ENCODE data around the gene PAQR5. TPM values are rescaled to one million over a fixed set of nuclear protein-coding genes. Genes with fewer than 3 reads are reported as not detected.

PAQR5 gene
- total RNA-seq, 1 experiment from 2014 or later = 3.4 TPM

DNA sequence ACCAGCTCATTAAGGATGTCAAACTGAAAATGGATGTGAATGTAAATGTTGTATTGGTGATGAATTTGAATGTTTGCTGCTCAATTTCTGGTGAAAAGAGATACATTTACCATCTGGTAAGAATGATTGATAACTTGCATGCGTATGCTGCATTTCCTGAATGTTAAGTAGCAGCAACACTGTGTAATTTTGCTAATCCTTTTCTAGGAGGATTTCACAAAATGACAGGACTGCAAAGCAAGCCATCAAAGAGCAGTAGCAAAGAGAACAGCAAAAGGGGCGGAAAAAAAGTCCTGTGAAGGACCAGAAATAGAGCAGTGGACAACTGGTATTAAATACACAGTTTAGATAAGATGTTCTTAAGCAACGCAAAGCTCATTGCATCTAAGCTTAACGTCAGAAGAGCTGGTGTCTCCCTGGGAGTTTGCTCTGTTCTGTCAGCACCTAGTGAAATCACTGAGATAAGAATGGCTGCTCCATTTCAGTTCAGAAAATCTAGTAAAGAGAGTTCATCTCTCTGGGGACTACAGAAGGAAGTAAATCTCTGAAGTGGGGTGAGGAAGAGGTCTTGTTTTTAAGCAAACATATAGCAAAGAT, 23.5 kb upstream of the PAQR5 start:
- Mint-ChIP-seq H3K27ac (ENCODE audit: unreplicated experiment) (no peak overlapping the region), H3K36me3 (ENCODE audit: insufficient read depth, unreplicated experiment) (no peaks in the 10 kb centered on the region), H3K4me3 (ENCODE audit: unreplicated experiment) (no peak overlapping the region), H3K27me3 (ENCODE audit: insufficient read depth, unreplicated experiment) (no peaks in the 10 kb centered on the region), H3K4me1 (ENCODE audit: low read depth, unreplicated experiment) (peaks cover 26% of the 10 kb centered on the region), H3K9me3 (ENCODE audit: unreplicated experiment) (no peaks in the 10 kb centered on the region)
- no TSS peak for BruUV-seq (replicated peaks)
- DNase-seq = no peak
- CTCF ChIA-PET = no interaction called here
- no peak for TF ChIP-seq CTCF (IDR thresholded peaks at IDR 0.05; ENCODE audit: insufficient read depth in 1 of 2, low read depth in 1 of 2, low read length in 1 of 2, severe bottlenecking in 1 of 2, unreplicated experiment in 1 of 2)
- Histone ChIP-seq H3K36me3 (ENCODE audit: control insufficient read depth, insufficient read depth, low read length) (no peaks in the 10 kb centered on the region), H3K9me3 (no peaks in the 10 kb centered on the region), H3K4me3 (ENCODE audit: low read depth, low read length) (no peak overlapping the region), H3K27me3 (replicated peaks; ENCODE audit: control insufficient read depth, insufficient read depth, low read length) (no peaks in the 10 kb centered on the region), H3K4me1 (peaks cover 11% of the 10 kb centered on the region; the same call in 1 of the 2 replicates)
- intact Hi-C loops (cut with micrococcal nuclease; ENCODE audit: unreplicated experiment) = no loop called here
- POLR2A ChIA-PET = no interaction called here

DNA sequence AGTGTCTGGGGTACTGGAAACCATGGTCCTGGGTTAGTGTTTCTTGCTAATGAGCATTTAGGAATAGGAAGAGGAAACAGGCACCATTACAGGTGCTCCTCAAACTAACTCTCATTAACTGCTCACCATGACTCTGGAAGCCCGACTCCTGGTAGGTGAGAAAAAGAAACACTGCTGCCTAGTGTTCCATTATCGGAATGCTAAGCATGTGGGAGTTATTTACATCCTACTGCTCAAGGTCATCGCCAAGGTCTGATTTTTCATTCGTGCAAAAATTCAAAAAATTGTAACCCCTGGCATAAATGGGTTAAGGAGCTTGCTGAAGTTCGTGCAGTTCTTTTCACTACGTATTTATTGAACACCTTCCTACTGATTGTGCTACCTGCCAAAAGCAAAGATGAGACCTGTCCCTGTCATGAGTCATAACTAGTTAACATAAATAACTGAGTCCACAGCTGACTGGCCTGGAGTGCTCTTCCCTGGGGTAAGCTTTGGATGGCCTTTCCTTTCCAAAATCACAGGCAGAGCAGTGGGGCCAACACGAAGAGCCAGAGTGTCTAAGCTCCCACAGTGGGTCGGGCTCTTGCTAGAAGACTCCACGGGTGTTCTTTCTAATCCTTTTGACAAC, 22.7 kb upstream of the PAQR5 start:
- POLR2A ChIA-PET = no interaction called here
- no peaks in the 10 kb centered on the region for H3K9me3 ChIP-seq
- no peaks in the 10 kb centered on the region for H3K36me3 Mint-ChIP-seq (ENCODE audit: insufficient read depth, unreplicated experiment)
- H3K4me3 Mint-ChIP-seq (ENCODE audit: unreplicated experiment) = no peak overlapping the region
- no peaks in the 10 kb centered on the region for H3K36me3 ChIP-seq (ENCODE audit: control insufficient read depth, insufficient read depth, low read length)
- intact Hi-C loops (cut with micrococcal nuclease; ENCODE audit: unreplicated experiment) = no loop called here
- H3K4me1 Mint-ChIP-seq (ENCODE audit: low read depth, unreplicated experiment) = peaks cover 26% of the 10 kb centered on the region
- no peak overlapping the region for H3K27ac Mint-ChIP-seq (ENCODE audit: unreplicated experiment)
- H3K27me3 ChIP-seq (replicated peaks; ENCODE audit: control insufficient read depth, insufficient read depth, low read length) = no peaks in the 10 kb centered on the region
- CTCF ChIA-PET = no interaction called here
- H3K4me3 ChIP-seq (ENCODE audit: low read depth, low read length) = no peak overlapping the region
- H3K27me3 Mint-ChIP-seq (ENCODE audit: insufficient read depth, unreplicated experiment) = no peaks in the 10 kb centered on the region
- no peak for TF ChIP-seq CTCF (IDR thresholded peaks at IDR 0.05; ENCODE audit: insufficient read depth in 1 of 2, low read depth in 1 of 2, low read length in 1 of 2, severe bottlenecking in 1 of 2, unreplicated experiment in 1 of 2)
- no peak for DNase-seq
- H3K4me1 ChIP-seq = peaks cover 11% of the 10 kb centered on the region; the same call in 1 of the 2 replicates
- no TSS peak for BruUV-seq (replicated peaks)
- no peaks in the 10 kb centered on the region for H3K9me3 Mint-ChIP-seq (ENCODE audit: unreplicated experiment)

DNA sequence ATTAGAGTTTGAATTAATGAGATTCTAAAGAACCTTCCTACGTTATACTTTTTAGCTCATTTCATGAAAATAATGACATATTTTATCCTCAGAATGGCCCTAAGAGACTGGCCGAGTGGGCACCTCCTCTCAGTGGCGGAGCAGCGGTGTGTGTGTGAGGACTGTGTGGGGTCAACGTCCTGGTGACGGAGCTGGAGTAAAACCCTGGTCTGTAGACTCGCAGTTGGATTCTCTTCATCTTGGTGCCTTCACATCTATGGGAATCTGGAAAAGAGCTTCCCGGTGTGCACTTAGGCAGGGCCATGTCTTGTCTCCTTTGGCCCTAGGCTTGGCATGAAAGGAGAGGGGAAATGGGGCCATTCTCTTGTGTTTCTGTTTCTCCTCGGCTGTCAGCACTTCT, 21.4 kb upstream of the PAQR5 start:
- intact Hi-C loops (cut with micrococcal nuclease; ENCODE audit: unreplicated experiment) = no loop called here
- CTCF ChIA-PET = no interaction called here
- Mint-ChIP-seq H3K4me3 (ENCODE audit: unreplicated experiment) (no peak overlapping the region), H3K4me1 (ENCODE audit: low read depth, unreplicated experiment) (peaks cover 22% of the 10 kb centered on the region), H3K36me3 (ENCODE audit: insufficient read depth, unreplicated experiment) (no peaks in the 10 kb centered on the region), H3K27me3 (ENCODE audit: insufficient read depth, unreplicated experiment) (no peaks in the 10 kb centered on the region), H3K27ac (ENCODE audit: unreplicated experiment) (no peak overlapping the region), H3K9me3 (ENCODE audit: unreplicated experiment) (no peaks in the 10 kb centered on the region)
- no peak for DNase-seq
- POLR2A ChIA-PET = no interaction called here
- no peaks in the 10 kb centered on the region for H3K36me3 ChIP-seq (ENCODE audit: control insufficient read depth, insufficient read depth, low read length)
- H3K4me1 ChIP-seq = peaks cover 11% of the 10 kb centered on the region; the same call in 1 of the 2 replicates
- H3K4me3 ChIP-seq (ENCODE audit: low read depth, low read length) = no peak overlapping the region
- TF ChIP-seq CTCF (IDR thresholded peaks at IDR 0.05; ENCODE audit: insufficient read depth in 1 of 2, low read depth in 1 of 2, low read length in 1 of 2, severe bottlenecking in 1 of 2, unreplicated experiment in 1 of 2) = no peak
- no TSS peak for BruUV-seq (replicated peaks)
- H3K27me3 ChIP-seq (replicated peaks; ENCODE audit: control insufficient read depth, insufficient read depth, low read length) = no peaks in the 10 kb centered on the region
- H3K9me3 ChIP-seq = no peaks in the 10 kb centered on the region
